Measurements from ENCODE around the gene CHPT1. TPM values are rescaled to one million over a fixed set of nuclear protein-coding genes. Genes with fewer than 3 reads are reported as not detected.

CHPT1 gene
- total and polyA plus RNA-seq, 9 of the 15 experiments (the other 6 are each of a cell fraction or from before 2014, with no cell fraction given) = 15.3 to 210 (median 91.9) TPM

DNA sequence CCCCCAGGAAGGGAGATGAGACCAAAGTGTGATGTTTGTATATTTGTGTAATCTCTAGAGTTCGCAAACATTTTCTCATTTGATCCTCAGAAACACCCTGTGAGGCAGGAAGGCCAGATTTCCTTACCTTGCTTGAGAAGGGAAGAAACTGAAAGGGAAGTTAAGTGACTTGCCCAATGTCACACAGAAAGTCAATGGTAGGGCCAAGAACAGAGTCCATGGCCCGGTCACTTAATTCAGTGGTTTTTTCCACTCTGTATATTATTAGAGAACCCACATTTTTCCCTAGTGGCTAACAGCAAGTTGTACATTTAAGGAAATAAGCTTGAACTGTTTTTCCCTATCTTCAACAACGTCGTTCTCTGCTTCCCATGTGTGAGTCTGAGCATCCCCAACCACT, 25.6 kb upstream of the CHPT1 start:
- no peak overlapping the region for H3K9ac ChIP-seq (ENCODE audit: insufficient read depth in 1 of 2, low read depth in 2 of 2, low read length in 2 of 2)
- no TSS peak for BruUV-seq (replicated peaks)
- H3K4me1 ChIP-seq (replicated peaks in 1 of 2; ENCODE audit: control insufficient read depth in 2 of 2, insufficient read depth in 2 of 2, low read length in 2 of 2) = no peaks in the 10 kb centered on the region; a peak in 2 of 5 replicates
- CTCF ChIA-PET (ENCODE audit: low intra/inter-chr PET ratio) = no interaction called here
- no peaks in the 10 kb centered on the region for H3K9me1 ChIP-seq (ENCODE audit: control insufficient read depth, insufficient read depth, low read length)
- 52% methylated on average over 4 of the region's 4 CpGs for WGBS (ENCODE audit: insufficient coverage, low coverage, missing lambda C conversion rate)
- FAIRE-seq (no peak), ATAC-seq (no peak), DNase-seq (ENCODE audit: extremely low read depth in 1 of 4, low spot score in 3 of 4) (no peak)
- TF ChIP-seq CCAR2 (IDR thresholded peaks at IDR 0.05; ENCODE audit: low read depth, low read length) = no peak
- TF ChIP-seq NEUROD1 (IDR thresholded peaks at IDR 0.05; ENCODE audit: borderline replicate concordance, low read depth, low read length, partially characterized antibody) = no peak
- TF ChIP-seq NCOA4 (IDR thresholded peaks at IDR 0.05; ENCODE audit: partially characterized antibody) = no peak
- TF ChIP-seq ZNF408 (CRISPR knock-in tag; IDR thresholded peaks at IDR 0.05; ENCODE audit: low read depth) = no peak
- no peak for TF ChIP-seq TCF7 (IDR thresholded peaks at IDR 0.05; ENCODE audit: borderline replicate concordance)
- intact Hi-C loops (cut with micrococcal nuclease) = loop anchor here (2.0 to 5.0 kb wide), 2 partner anchors 25 to 40 kb away; partner anchors contain the start of gene CHPT1
- H3K4me3 ChIP-seq = no peak overlapping the region
- no peaks in the 10 kb centered on the region for H3K79me2 ChIP-seq (ENCODE audit: control insufficient read depth, insufficient read depth, low read length)
- H3K36me3 ChIP-seq (ENCODE audit: control insufficient read depth, insufficient read depth, low read length) = no peaks in the 10 kb centered on the region
- in situ Hi-C loops (cut with MboI) = no loop called here
- H4K20me1 ChIP-seq (replicated peaks; ENCODE audit: control insufficient read depth, insufficient read depth, low read length) = no peaks in the 10 kb centered on the region
- H3K27ac ChIP-seq (ENCODE audit: extremely low read depth, low read depth, low read length) = no peak overlapping the region
- no peak overlapping the region for H3K4me2 ChIP-seq (ENCODE audit: insufficient read depth, low read length)
- H2AFZ ChIP-seq (ENCODE audit: low read depth, low read length) = peak overlapping the region; percentile 68
- H3K9me3 ChIP-seq (replicated peaks; ENCODE audit: control insufficient read depth, insufficient read depth, low read depth, low read length) = no peaks in the 10 kb centered on the region
- no peaks in the 10 kb centered on the region for H3K27me3 ChIP-seq (ENCODE audit: control insufficient read depth in 2 of 2, insufficient read depth in 2 of 2, low read length in 2 of 2)
- POLR2A ChIA-PET = no interaction called here

- POLR2A ChIA-PET = no interaction called here
- no peaks in the 10 kb centered on the region for H3K36me3 ChIP-seq (ENCODE audit: control insufficient read depth, insufficient read depth, low read length)
- WGBS (ENCODE audit: insufficient coverage, low coverage, missing lambda C conversion rate) = 57% methylated on average over 2 of the region's 2 CpGs
- no peak overlapping the region for H2AFZ ChIP-seq (ENCODE audit: low read depth, low read length)
- no peak overlapping the region for H3K4me2 ChIP-seq (ENCODE audit: insufficient read depth, low read length)
- H3K9me3 ChIP-seq (replicated peaks; ENCODE audit: control insufficient read depth, insufficient read depth, low read depth, low read length) = no peaks in the 10 kb centered on the region
- no peaks in the 10 kb centered on the region for H3K79me2 ChIP-seq (ENCODE audit: control insufficient read depth, insufficient read depth, low read length)
- DNase-seq (ENCODE audit: extremely low read depth in 1 of 4, low spot score in 3 of 4) (no peak), ATAC-seq (no peak), FAIRE-seq (no peak)
- no peaks in the 10 kb centered on the region; a peak in 1 of 5 replicates for H3K27me3 ChIP-seq (ENCODE audit: control insufficient read depth in 2 of 2, insufficient read depth in 2 of 2, low read length in 2 of 2)
- no peak overlapping the region for H3K27ac ChIP-seq (ENCODE audit: extremely low read depth, low read depth, low read length)
- no peaks in the 10 kb centered on the region for H4K20me1 ChIP-seq (replicated peaks; ENCODE audit: control insufficient read depth, insufficient read depth, low read length)
- H3K4me3 ChIP-seq = no peak overlapping the region
- CTCF ChIA-PET (ENCODE audit: low intra/inter-chr PET ratio) = no interaction called here
- intact Hi-C loops (cut with micrococcal nuclease) = no loop called here
- H3K4me1 ChIP-seq (replicated peaks in 1 of 2; ENCODE audit: control insufficient read depth in 2 of 2, insufficient read depth in 2 of 2, low read length in 2 of 2) = no peaks in the 10 kb centered on the region; a peak in 1 of 5 replicates
- no peak overlapping the region for H3K9ac ChIP-seq (ENCODE audit: insufficient read depth in 1 of 2, low read depth in 2 of 2, low read length in 2 of 2)
- no peaks in the 10 kb centered on the region for H3K9me1 ChIP-seq (ENCODE audit: control insufficient read depth, insufficient read depth, low read length)
- in situ Hi-C loops (cut with MboI) = no loop called here
- BruUV-seq (replicated peaks) = no TSS peak
- no peak for TF ChIP-seq ZNF124 (CRISPR knock-in tag; IDR thresholded peaks at IDR 0.05)
- no peak for TF ChIP-seq JUN (IDR thresholded peaks at IDR 0.05; ENCODE audit: borderline replicate concordance, low read depth, low read length)
- TF ChIP-seq JUN (CRISPR knock-in tag; IDR thresholded peaks at IDR 0.05; ENCODE audit: borderline replicate concordance) = no peak
- TF ChIP-seq ZNF143 (CRISPR knock-in tag; IDR thresholded peaks at IDR 0.05) = no peak
- TF ChIP-seq STAG1 (CRISPR knock-in tag; IDR thresholded peaks at IDR 0.05; ENCODE audit: borderline replicate concordance) = no peak
- TF ChIP-seq ADNP (tag; IDR thresholded peaks at IDR 0.05) = 0 out of 2 replicates have a peak, but pooled peaks have one; percentile 27
- no peak for TF ChIP-seq TAF1 (IDR thresholded peaks at IDR 0.05; ENCODE audit: control insufficient read depth, extremely low read depth, insufficient read depth, low read length, severe bottlenecking)
- peak; percentile 75 for TF ChIP-seq RBM25 (IDR thresholded peaks at IDR 0.05; ENCODE audit: low read depth, low read length, severe bottlenecking)
- no peak for TF ChIP-seq MTA2 (IDR thresholded peaks at IDR 0.05; ENCODE audit: low read depth)
- TF ChIP-seq, protein P1, sequence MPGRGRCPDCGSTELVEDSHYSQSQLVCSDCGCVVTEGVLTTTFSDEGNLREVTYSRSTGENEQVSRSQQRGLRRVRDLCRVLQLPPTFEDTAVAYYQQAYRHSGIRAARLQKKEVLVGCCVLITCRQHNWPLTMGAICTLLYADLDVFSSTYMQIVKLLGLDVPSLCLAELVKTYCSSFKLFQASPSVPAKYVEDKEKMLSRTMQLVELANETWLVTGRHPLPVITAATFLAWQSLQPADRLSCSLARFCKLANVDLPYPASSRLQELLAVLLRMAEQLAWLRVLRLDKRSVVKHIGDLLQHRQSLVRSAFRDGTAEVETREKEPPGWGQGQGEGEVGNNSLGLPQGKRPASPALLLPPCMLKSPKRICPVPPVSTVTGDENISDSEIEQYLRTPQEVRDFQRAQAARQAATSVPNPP (IDR thresholded peaks at IDR 0.05; ENCODE audit: borderline replicate concordance, insufficient read depth, insufficient read length) = no peak
- no peak for TF ChIP-seq RBM39 (optimal IDR thresholded peaks at IDR 0.05; ENCODE audit: low read depth, low read length)
- TF ChIP-seq LEF1 (IDR thresholded peaks at IDR 0.05) = peak; percentile 56; the same call in 1 of the 2 replicates
- no peak for TF ChIP-seq RAD51 (IDR thresholded peaks at IDR 0.05; ENCODE audit: borderline replicate concordance, low read depth)
- no peak for TF ChIP-seq TRIM28 (IDR thresholded peaks at IDR 0.05)
Observed at GRCh38 chr12:101675555-101675954, 21.9 kb upstream of the CHPT1 start.

Data from K562 (cell line).